A549 treated with CpdA at 1 μM for 4 hours (cell line): Measurements from ENCODE around the gene MRI1. TPM values are rescaled to one million over a fixed set of nuclear protein-coding genes. Genes with fewer than 3 reads are reported as not detected.

Experiments
- total RNA-seq: library from RNA; stranded (reverse); fragments of 200-300 nt; extraction: Qiagen RNA extraction; gene quantifications from 5 replicates; pipeline ENCODE4 v1.2.3, GENCODE V29; 2022; ENCODE audit warnings: low read depth

MRI1 gene
- total RNA-seq = 11.2 to 16.6 TPM (median 14.2 TPM) in 5 replicates

GRCh38 chr19:13764101-13764807 lies at the start of gene MRI1:
Gene MRI1, plus strand, starts transcription at chr19:13764522. Its CDS starts 67 bp downstream, at chr19:13764589.

GRCh38 chr19:13774217-13775191 lies 10.2 kb downstream of the MRI1 start, which contains the start of gene C19orf53:
Gene C19orf53, plus strand, starts transcription at chr19:13774456. Its CDS starts 22 bp downstream, at chr19:13774478.

GRCh38 chr19:13794757-13795589 lies 30.7 kb downstream of the MRI1 start, which contains the start of gene ZSWIM4:
Gene ZSWIM4, plus strand, starts transcription at chr19:13795443. Its CDS starts 206 bp downstream, at chr19:13795649.

Other genes with a start within 250 kb of the MRI1 start
- gene C19orf53, start 9.9 kb downstream of the MRI1 start, total RNA-seq = 120 to 220 TPM (median 199 TPM) in 5 replicates
- 7.0 to 12.5 TPM (median 11.1 TPM) in 5 replicates for gene ZSWIM4, start 30.9 kb downstream of the MRI1 start, total RNA-seq
- 1.9 to 3.9 TPM (median 3.1 TPM) in 5 replicates for gene NANOS3, start 112.6 kb downstream of the MRI1 start, total RNA-seq
- gene BRME1, start 141.6 kb downstream of the MRI1 start, total RNA-seq = 0.09 to 0.64 TPM (median 0.46 TPM) in 3 of 5 replicates, not detected in the others
- gene CC2D1A, start 141.7 kb downstream of the MRI1 start, total RNA-seq = 9.2 to 12.0 TPM (median 10.7 TPM) in 5 replicates
- gene PODNL1, start 173.9 kb downstream of the MRI1 start, total RNA-seq = 0.87 to 1.5 TPM (median 1.2 TPM) in 5 replicates
- 14.2 to 21.2 TPM (median 20.4 TPM) in 5 replicates for gene DCAF15, start 188.0 kb downstream of the MRI1 start, total RNA-seq
- 3.5 to 7.8 TPM (median 6.1 TPM) in 5 replicates for gene RFX1, start 241.8 kb downstream of the MRI1 start, total RNA-seq